Measurements from ENCODE around the gene APOA5. TPM values are rescaled to one million over a fixed set of nuclear protein-coding genes. Genes with fewer than 3 reads are reported as not detected.

Gene APOA5
- total RNA-seq, 1 donor from 2014 or later = not detected

DNA sequence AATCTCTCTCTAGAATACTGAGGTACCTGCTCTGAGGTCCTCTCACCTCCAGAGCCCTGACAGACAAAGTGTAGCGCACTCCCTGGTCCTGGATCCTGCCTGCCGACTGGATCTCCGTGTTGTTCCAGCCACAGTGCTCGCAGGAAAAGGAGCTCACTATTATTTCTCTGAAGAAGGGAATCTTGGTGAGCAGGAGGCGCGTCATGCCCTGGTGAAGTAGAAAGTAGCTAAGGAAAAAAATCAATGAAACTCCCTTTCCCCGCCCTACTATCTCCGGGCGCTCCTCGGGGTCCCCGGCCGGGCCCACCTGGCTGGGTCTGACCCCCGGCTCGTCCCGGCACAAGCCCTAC is 4.3 kb downstream of the APOA5 start:
- H3K4me3 Mint-ChIP-seq = peak overlapping the region; percentile 99
- TF ChIP-seq, protein P1, sequence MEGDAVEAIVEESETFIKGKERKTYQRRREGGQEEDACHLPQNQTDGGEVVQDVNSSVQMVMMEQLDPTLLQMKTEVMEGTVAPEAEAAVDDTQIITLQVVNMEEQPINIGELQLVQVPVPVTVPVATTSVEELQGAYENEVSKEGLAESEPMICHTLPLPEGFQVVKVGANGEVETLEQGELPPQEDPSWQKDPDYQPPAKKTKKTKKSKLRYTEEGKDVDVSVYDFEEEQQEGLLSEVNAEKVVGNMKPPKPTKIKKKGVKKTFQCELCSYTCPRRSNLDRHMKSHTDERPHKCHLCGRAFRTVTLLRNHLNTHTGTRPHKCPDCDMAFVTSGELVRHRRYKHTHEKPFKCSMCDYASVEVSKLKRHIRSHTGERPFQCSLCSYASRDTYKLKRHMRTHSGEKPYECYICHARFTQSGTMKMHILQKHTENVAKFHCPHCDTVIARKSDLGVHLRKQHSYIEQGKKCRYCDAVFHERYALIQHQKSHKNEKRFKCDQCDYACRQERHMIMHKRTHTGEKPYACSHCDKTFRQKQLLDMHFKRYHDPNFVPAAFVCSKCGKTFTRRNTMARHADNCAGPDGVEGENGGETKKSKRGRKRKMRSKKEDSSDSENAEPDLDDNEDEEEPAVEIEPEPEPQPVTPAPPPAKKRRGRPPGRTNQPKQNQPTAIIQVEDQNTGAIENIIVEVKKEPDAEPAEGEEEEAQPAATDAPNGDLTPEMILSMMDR (conservative IDR thresholded peaks at IDR 0.05) = no peak
- no peak for DNase-seq (ENCODE audit: extremely low spot score, unreplicated experiment)
- peaks cover 3% of the 10 kb centered on the region for H3K27me3 Mint-ChIP-seq
- H3K27ac Mint-ChIP-seq = peak overlapping the region; percentile 76
- H3K9me3 Mint-ChIP-seq = no peaks in the 10 kb centered on the region
- H3K36me3 Mint-ChIP-seq = peaks cover 20% of the 10 kb centered on the region
- H3K4me1 Mint-ChIP-seq (ENCODE audit: unreplicated experiment) = peaks cover 17% of the 10 kb centered on the region

DNA sequence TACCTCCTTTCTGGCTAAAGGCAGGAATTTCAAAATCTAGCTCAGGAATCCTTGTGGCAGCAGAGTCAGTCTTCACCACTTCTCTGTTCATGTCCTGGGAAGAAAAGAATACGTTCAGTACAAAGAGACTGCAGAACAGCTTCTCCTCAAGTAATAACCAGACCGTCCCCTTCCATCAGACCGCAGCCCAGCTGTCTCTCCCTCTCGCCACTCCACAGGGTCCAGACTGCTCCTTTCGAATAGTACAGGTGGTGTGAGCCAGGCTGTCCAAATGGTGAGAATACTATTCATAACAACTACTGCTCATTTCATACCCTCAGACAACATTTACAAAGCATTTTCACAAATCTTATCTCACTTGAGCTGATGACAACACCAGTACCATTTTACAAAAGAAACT is 4.7 kb downstream of the APOA5 start:
- Mint-ChIP-seq H3K4me1 (ENCODE audit: unreplicated experiment) (peaks cover 17% of the 10 kb centered on the region), H3K4me3 (peak overlapping the region; percentile 99)

DNA sequence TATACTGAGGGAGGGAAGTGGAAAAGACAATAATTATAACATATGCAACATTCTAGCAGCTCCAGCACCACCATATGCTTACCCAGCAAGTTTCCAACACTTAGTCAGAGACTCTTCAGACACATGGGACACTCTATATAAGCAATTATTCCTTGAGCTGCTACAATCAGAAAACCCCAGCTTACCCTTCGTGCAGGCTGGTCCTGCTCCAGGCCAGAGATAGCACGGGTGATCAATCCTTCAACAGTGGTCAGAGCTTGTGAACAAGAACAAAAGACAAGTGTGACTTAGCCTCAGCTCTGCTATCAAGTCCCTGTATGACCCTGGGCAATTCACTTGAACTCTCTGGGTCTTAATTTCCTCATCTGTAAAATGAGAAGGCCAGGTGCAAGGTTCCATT is 5.4 kb downstream of the APOA5 start:
- Mint-ChIP-seq H3K4me1 (ENCODE audit: unreplicated experiment) (peaks cover 17% of the 10 kb centered on the region), H3K27me3 (peaks cover 3% of the 10 kb centered on the region), H3K36me3 (peaks cover 26% of the 10 kb centered on the region), H3K4me3 (peak overlapping the region; percentile 99), H3K9me3 (no peaks in the 10 kb centered on the region), H3K27ac (peak overlapping the region; percentile 76)
- TF ChIP-seq, protein P1 (conservative IDR thresholded peaks at IDR 0.05) = no peak
- no peak for DNase-seq (ENCODE audit: extremely low spot score, unreplicated experiment)

More for the DNA sequence above, 4.7 kb downstream of the APOA5 start:
- peak overlapping the region; percentile 76 for H3K27ac Mint-ChIP-seq
- H3K27me3 Mint-ChIP-seq = peaks cover 3% of the 10 kb centered on the region
- peaks cover 24% of the 10 kb centered on the region for H3K36me3 Mint-ChIP-seq
- H3K9me3 Mint-ChIP-seq = no peaks in the 10 kb centered on the region
- DNase-seq (ENCODE audit: extremely low spot score, unreplicated experiment) = no peak
- TF ChIP-seq, protein P1 (conservative IDR thresholded peaks at IDR 0.05) = no peak

DNA sequence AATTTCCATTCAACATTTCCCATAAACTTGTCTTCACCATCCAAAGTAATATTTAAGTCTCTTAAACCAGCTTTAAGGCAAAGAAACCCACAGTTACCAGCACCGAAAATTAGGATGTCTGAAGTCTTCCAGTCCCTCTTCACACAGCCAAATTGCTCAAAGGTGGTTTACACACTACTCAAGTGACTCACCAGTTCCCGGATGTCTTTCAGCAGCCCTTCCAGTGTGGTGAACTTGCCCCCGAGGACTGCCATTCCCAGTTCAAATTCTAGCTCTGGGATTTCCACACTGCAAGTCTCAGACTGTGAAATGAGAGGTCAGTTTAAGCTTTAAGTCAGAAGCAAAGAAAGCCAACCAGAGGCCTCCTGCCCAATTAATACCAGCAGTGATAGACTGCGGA is 9.0 kb downstream of the APOA5 start:
- Mint-ChIP-seq H3K9me3 (no peaks in the 10 kb centered on the region), H3K4me1 (ENCODE audit: unreplicated experiment) (peaks cover 8% of the 10 kb centered on the region), H3K27ac (no peak overlapping the region), H3K27me3 (no peaks in the 10 kb centered on the region), H3K36me3 (peaks cover 46% of the 10 kb centered on the region), H3K4me3 (no peak overlapping the region)
- DNase-seq (ENCODE audit: extremely low spot score, unreplicated experiment) = no peak
- TF ChIP-seq, protein P1 (conservative IDR thresholded peaks at IDR 0.05) = no peak

DNA sequence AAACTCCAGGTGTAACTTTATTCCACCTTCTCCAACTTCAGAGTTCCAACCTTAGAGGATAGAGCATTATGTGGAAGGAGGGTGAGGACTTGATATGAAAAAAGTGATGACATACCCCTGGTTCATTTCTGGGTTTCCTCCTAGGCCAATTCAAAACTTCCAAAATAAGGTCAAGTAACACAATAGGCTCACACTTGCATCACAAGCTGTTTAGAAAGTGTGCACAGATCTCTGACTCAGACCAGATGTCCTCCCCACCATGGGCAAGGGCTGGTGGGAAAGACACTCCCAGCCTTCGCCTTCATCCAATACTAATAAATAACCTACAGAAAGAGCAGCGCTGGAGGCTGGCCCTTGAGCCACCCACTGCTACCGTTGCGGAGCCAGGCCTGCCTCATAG is 13.1 kb downstream of the APOA5 start:
- Mint-ChIP-seq H3K9me3 (no peaks in the 10 kb centered on the region), H3K36me3 (peaks cover 35% of the 10 kb centered on the region), H3K27me3 (no peaks in the 10 kb centered on the region), H3K27ac (no peak overlapping the region), H3K4me3 (no peak overlapping the region), H3K4me1 (ENCODE audit: unreplicated experiment) (peaks cover 7% of the 10 kb centered on the region)
- TF ChIP-seq, protein P1 (conservative IDR thresholded peaks at IDR 0.05) = no peak
- DNase-seq (ENCODE audit: extremely low spot score, unreplicated experiment) = no peak

DNA sequence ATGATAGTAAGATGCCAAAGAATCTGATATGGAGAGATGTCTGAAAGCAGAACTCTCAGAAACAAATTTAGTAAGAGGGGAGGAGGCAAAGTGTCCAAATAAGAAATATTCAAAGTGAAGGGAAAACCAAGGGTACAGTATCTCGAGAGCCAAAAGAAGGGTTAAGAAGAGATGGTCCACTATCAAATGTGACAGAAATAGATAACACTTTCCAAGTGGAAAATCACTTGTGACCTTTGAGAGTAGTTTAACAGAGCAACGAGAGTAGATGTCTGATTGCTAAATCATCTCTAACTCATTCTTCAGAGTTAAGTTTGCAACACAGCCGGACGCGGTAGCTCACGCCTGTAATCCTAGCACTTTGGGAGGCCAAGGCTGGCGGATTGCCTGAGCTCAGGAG is 14.6 kb downstream of the APOA5 start:
- Mint-ChIP-seq H3K27ac (no peak overlapping the region), H3K36me3 (peaks cover 27% of the 10 kb centered on the region), H3K4me1 (ENCODE audit: unreplicated experiment) (peaks cover 13% of the 10 kb centered on the region), H3K9me3 (no peaks in the 10 kb centered on the region), H3K4me3 (no peak overlapping the region), H3K27me3 (no peaks in the 10 kb centered on the region)
- TF ChIP-seq, protein P1 (conservative IDR thresholded peaks at IDR 0.05) = no peak
- DNase-seq (ENCODE audit: extremely low spot score, unreplicated experiment) = no peak
